ENCODE data around the gene SCAMP5.

DNA sequence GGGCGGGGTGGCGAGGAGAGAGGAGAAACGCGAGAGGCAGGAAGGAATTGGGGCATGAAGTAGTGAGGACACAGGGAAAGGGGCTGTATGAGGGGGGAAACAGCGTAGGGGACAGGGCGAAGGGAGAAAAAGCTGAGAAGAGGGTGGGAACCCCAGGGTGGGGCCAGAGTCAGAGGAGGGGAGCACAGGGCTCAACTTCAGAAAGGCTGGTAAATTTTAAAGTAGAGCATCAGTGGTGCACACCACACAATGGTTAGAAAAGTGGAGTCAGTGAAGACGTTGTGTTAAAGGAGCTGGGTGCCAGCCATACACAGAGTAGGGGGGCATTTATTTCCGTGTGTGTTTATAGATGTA is 35.8 kb upstream of the SCAMP5 start:
- TF ChIP-seq CHD1 (IDR thresholded peaks at IDR 0.05; ENCODE audit: low read depth, low read length), result no peak
- TF ChIP-seq, protein P1, sequence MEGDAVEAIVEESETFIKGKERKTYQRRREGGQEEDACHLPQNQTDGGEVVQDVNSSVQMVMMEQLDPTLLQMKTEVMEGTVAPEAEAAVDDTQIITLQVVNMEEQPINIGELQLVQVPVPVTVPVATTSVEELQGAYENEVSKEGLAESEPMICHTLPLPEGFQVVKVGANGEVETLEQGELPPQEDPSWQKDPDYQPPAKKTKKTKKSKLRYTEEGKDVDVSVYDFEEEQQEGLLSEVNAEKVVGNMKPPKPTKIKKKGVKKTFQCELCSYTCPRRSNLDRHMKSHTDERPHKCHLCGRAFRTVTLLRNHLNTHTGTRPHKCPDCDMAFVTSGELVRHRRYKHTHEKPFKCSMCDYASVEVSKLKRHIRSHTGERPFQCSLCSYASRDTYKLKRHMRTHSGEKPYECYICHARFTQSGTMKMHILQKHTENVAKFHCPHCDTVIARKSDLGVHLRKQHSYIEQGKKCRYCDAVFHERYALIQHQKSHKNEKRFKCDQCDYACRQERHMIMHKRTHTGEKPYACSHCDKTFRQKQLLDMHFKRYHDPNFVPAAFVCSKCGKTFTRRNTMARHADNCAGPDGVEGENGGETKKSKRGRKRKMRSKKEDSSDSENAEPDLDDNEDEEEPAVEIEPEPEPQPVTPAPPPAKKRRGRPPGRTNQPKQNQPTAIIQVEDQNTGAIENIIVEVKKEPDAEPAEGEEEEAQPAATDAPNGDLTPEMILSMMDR (conservative IDR thresholded peaks at IDR 0.05; ENCODE audit: low read depth, low read length), result no peak
- TF ChIP-seq RFX5 (IDR thresholded peaks at IDR 0.05; ENCODE audit: low read depth, low read length), result no peak
- TF ChIP-seq SMC3 (IDR thresholded peaks at IDR 0.05; ENCODE audit: low read depth, low read length), result no peak
- TF ChIP-seq MXI1 (IDR thresholded peaks at IDR 0.05; ENCODE audit: borderline replicate concordance, low read depth, low read length), result no peak
- no peak for TF ChIP-seq RCOR1 (IDR thresholded peaks at IDR 0.05; ENCODE audit: insufficient replicate concordance, low read length)
- no peak for TF ChIP-seq POLR2A (IDR thresholded peaks at IDR 0.05; ENCODE audit: low read depth, low read length)
- TF ChIP-seq MAFK (IDR thresholded peaks at IDR 0.05; ENCODE audit: low read depth, low read length), result no peak
- no peak for TF ChIP-seq MAZ (IDR thresholded peaks at IDR 0.05; ENCODE audit: borderline replicate concordance, low read depth, low read length)
- no peak for TF ChIP-seq RAD21 (IDR thresholded peaks at IDR 0.05; ENCODE audit: low read length)
